Activated T-helper 1 cell treated with anti-CD3 and anti-CD28 coated beads, Interleukin-12 subunit alpha, Interleukin-12 subunit beta, Interleukin-2, Interleukin-4 antibody, amounts not matched to agents 30 ng/mL and 10 ng/mL and 1 ng/mL, durations not matched to agents 14 hours and 24 hours and 36 hours (primary cell): ENCODE measurements around the gene PPRC1. TPM values are rescaled to one million over a fixed set of nuclear protein-coding genes. Genes with fewer than 3 reads are reported as not detected.

ENCODE experiments used
- DNase-seq: peaks from one replicate; pipeline ENCODE4 v3.0.0; 2021; ENCODE audit warnings: low spot score
- H3K27ac Mint-ChIP-seq: one replicate; pipeline ENCODE4 v1.8.0; 2021; ENCODE audit warnings: mild to moderate bottlenecking, mixed read lengths
- H3K27me3 Mint-ChIP-seq: one replicate; pipeline ENCODE4 v1.8.0; 2022; ENCODE audit warnings: mild to moderate bottlenecking, moderate library complexity, mixed read lengths; ENCODE audit not compliant: insufficient read depth
- H3K36me3 Mint-ChIP-seq: one replicate; pipeline ENCODE4 v1.8.0; 2021; ENCODE audit warnings: low read depth, mixed read lengths
- H3K4me1 Mint-ChIP-seq: one replicate; pipeline ENCODE4 v1.8.0; 2021; ENCODE audit warnings: low read depth, mixed read lengths
- H3K4me3 Mint-ChIP-seq: one replicate; pipeline ENCODE4 v1.8.0; 2021; ENCODE audit warnings: mild to moderate bottlenecking, moderate library complexity, mixed read lengths
- H3K9me3 Mint-ChIP-seq: one replicate; pipeline ENCODE4 v1.8.0; 2021; ENCODE audit warnings: mixed read lengths
- intact Hi-C: fragments of 100-400 bp; cut with micrococcal nuclease; formaldehyde crosslinking; loops from one replicate; pipeline ENCODE4 v1.15.1; 2024
- total RNA-seq: library from RNA; stranded (reverse); gene quantifications from 2 replicates; pipeline ENCODE4 v1.2.3, GENCODE V29; 2022

The PPRC1 gene
- total RNA-seq, 1 donor from 2014 or later: 115 TPM

- peaks cover 54% of the 10 kb centered on the region for H3K36me3 Mint-ChIP-seq
- no peak overlapping the region for H3K4me3 Mint-ChIP-seq
- H3K4me1 Mint-ChIP-seq: peaks cover 12% of the 10 kb centered on the region
- peak overlapping the region; percentile 2 for H3K27ac Mint-ChIP-seq
- H3K27me3 Mint-ChIP-seq: no peaks in the 10 kb centered on the region
- H3K9me3 Mint-ChIP-seq: no peaks in the 10 kb centered on the region
- no peak for DNase-seq
- intact Hi-C loops: no loop called here
These were observed 8.2 kb downstream of the PPRC1 start for GRCh38 chr10:102140913-102141540.

DNA sequence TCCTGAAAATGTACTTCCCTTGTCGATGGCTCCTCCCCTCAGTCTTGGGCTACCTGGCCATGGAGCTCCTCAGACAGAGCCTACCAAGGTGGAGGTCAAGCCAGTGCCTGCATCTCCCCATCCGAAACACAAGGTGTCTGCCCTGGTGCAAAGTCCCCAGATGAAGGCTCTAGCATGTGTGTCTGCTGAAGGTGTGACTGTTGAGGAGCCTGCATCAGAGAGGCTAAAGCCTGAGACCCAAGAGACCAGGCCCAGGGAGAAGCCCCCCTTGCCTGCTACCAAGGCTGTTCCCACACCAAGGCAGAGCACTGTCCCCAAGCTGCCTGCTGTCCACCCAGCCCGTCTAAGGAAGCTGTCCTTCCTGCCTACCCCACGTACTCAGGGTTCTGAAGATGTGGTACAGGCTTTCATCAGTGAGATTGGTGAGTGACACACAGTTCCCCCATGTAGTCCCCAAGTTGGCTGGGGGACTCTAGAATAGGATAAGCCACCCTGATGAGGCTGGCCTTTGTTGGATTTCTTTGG, 8.8 kb downstream of the PPRC1 start:
- Mint-ChIP-seq H3K27ac (peak overlapping the region; percentile 16), H3K4me3 (no peak overlapping the region), H3K9me3 (no peaks in the 10 kb centered on the region), H3K36me3 (peaks cover 56% of the 10 kb centered on the region), H3K4me1 (peaks cover 9% of the 10 kb centered on the region), H3K27me3 (no peaks in the 10 kb centered on the region)
- no peak for DNase-seq
- intact Hi-C loops: no loop called here

DNA sequence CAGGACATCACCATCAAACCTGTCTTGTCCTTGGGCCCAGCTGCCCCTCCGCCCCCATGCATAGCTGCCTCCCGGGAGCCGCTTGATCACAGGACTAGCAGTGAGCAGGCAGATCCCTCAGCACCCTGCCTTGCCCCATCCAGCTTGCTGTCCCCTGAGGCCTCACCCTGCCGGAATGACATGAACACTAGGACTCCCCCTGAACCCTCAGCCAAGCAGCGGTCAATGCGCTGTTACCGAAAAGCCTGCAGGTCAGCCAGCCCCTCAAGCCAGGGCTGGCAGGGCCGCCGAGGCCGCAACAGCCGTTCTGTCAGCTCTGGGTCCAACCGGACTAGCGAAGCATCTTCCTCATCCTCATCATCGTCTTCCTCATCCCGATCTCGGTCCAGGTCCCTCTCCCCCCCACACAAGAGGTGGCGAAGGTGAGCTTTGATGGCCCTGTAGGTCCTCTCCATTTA, 14.2 kb downstream of the PPRC1 start:
- Mint-ChIP-seq H3K27ac (no peak overlapping the region), H3K4me3 (no peak overlapping the region), H3K27me3 (no peaks in the 10 kb centered on the region), H3K36me3 (peaks cover 62% of the 10 kb centered on the region), H3K9me3 (no peaks in the 10 kb centered on the region), H3K4me1 (peaks cover 21% of the 10 kb centered on the region)
- intact Hi-C loops: no loop called here
- no peak for DNase-seq

DNA sequence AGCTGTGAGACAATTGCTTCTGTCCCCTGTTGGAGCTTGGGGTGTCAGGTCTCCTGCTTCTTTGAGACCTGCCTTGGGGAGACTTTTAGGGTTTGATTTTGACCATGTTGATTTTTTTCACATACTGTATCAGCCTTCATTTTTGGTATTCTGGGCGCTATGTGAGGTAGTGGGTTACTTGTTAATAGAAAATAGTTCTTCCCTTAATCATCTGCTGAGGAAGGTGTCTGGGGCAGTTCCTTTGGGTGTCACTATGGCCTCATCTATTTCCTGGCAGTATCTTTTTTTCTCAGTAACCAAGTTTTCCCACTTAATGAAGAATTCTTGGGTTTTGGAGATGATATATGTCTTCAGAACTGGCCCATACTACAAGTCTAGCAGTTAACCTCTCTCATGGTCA, 14.7 kb downstream of the PPRC1 start:
- Mint-ChIP-seq H3K4me1 (peaks cover 21% of the 10 kb centered on the region), H3K36me3 (peaks cover 62% of the 10 kb centered on the region), H3K9me3 (no peaks in the 10 kb centered on the region), H3K4me3 (no peak overlapping the region), H3K27ac (no peak overlapping the region), H3K27me3 (no peaks in the 10 kb centered on the region)
- intact Hi-C loops: no loop called here
- no peak for DNase-seq

- Mint-ChIP-seq H3K27ac (no peak overlapping the region), H3K9me3 (no peaks in the 10 kb centered on the region)
These were observed 15.4 kb downstream of the PPRC1 start for GRCh38 chr10:102148275-102148674.

GRCh38 chr10:102150970-102151773, 18.3 kb downstream of the PPRC1 start:
- no peaks in the 10 kb centered on the region for H3K9me3 Mint-ChIP-seq
- H3K27me3 Mint-ChIP-seq: no peaks in the 10 kb centered on the region
- H3K36me3 Mint-ChIP-seq: peaks cover 59% of the 10 kb centered on the region
- H3K27ac Mint-ChIP-seq: peak overlapping the region; percentile 98
- peak overlapping the region; percentile 98 for H3K4me3 Mint-ChIP-seq
- DNase-seq: no peak
- H3K4me1 Mint-ChIP-seq: peaks cover 25% of the 10 kb centered on the region
- intact Hi-C loops: loop anchor here (5.0 kb wide), 1 partner anchor 564 kb away; the partner anchor contains the start of genes DPCD and POLL

More at GRCh38 chr10:102148275-102148674, 15.4 kb downstream of the PPRC1 start:
- H3K27me3 Mint-ChIP-seq: no peaks in the 10 kb centered on the region
- no peak overlapping the region for H3K4me3 Mint-ChIP-seq
- intact Hi-C loops: no loop called here
- DNase-seq: no peak
- H3K4me1 Mint-ChIP-seq: peaks cover 20% of the 10 kb centered on the region
- H3K36me3 Mint-ChIP-seq: peaks cover 64% of the 10 kb centered on the region

- DNase-seq: peak; percentile 100
- H3K9me3 Mint-ChIP-seq: no peaks in the 10 kb centered on the region
- intact Hi-C loops: loop anchor here (1.0 to 5.0 kb wide), 13 partner anchors 20 to 1215 kb away; partner anchors contain the start of genes ACTR1A, ARMH3, DPCD and GBF1
- H3K27ac Mint-ChIP-seq: peak within 1 kb of the TSS; percentile 98
- H3K4me1 Mint-ChIP-seq: peaks cover 28% of the 10 kb centered on the region
- peaks cover 63% of the 10 kb centered on the region for H3K36me3 Mint-ChIP-seq
- H3K4me3 Mint-ChIP-seq: peak within 1 kb of the TSS; percentile 98
- H3K27me3 Mint-ChIP-seq: no peaks in the 10 kb centered on the region
These were observed 19.1 kb downstream of the PPRC1 start, which contains the start of gene NOLC1 for GRCh38 chr10:102151774-102152544. TSS of gene NOLC1 (plus strand) at chr10:102152389. CDS start at chr10:102152411, 22 bp downstream.

GRCh38 chr10:102152545-102152890, 19.7 kb downstream of the PPRC1 start:
- Mint-ChIP-seq H3K27ac (peak overlapping the region; percentile 98), H3K4me1 (peaks cover 34% of the 10 kb centered on the region), H3K36me3 (peaks cover 63% of the 10 kb centered on the region), H3K4me3 (peak overlapping the region; percentile 98), H3K27me3 (no peaks in the 10 kb centered on the region), H3K9me3 (no peaks in the 10 kb centered on the region)
- DNase-seq: no peak
- intact Hi-C loops: loop anchor here (1.0 to 5.0 kb wide), 13 partner anchors 20 to 1214 kb away; partner anchors contain the start of genes ACTR1A, ARMH3, DPCD and GBF1

- Mint-ChIP-seq H3K4me3 (peak overlapping the region; percentile 98), H3K27me3 (no peaks in the 10 kb centered on the region), H3K9me3 (no peaks in the 10 kb centered on the region), H3K4me1 (peaks cover 36% of the 10 kb centered on the region), H3K36me3 (peaks cover 61% of the 10 kb centered on the region), H3K27ac (peak overlapping the region; percentile 98)
- intact Hi-C loops: loop anchor here (1.0 to 5.0 kb wide), 4 partner anchors 96 to 1214 kb away; partner anchors contain the start of genes ARMH3, DPCD, POLL and TAF5
- DNase-seq: no peak
These were observed 20.3 kb downstream of the PPRC1 start for GRCh38 chr10:102153093-102153620.

DNA sequence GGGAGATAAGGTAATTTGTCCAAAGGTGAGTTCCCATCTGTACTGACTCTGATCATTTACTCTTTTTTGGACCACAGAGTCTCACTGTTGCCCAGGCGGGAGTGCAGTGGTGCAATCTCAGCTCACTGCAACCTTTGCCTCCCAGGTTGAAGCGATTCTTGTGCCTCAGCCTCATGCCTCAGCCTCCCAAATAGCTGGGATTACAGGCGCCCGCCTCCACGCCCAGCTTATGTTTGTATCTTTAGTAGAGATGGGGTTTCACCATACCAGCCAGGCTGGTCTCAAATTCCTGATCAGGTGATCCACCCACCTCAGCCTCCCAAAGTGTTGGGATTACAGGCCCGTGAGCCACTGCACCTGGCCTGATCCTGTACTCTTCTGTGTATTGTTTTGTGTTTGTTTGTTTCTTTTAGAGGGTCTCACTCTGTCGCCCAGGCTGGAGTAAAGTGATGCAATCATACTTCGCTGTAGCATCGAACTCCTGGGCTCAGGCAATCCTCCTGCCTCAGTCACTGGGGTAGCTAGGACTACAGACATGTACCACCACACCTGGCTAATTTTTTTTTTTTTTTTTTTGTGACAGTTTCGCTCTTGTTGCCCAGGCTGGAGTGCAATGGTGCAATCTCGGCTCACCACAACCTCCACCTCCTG, 21.8 kb downstream of the PPRC1 start:
- intact Hi-C loops: loop anchor here (5.0 kb wide), 1 partner anchor 567 kb away; the partner anchor contains the start of genes DPCD and POLL
- DNase-seq: no peak
- Mint-ChIP-seq H3K4me1 (peaks cover 36% of the 10 kb centered on the region), H3K4me3 (peak overlapping the region; percentile 64), H3K36me3 (peaks cover 62% of the 10 kb centered on the region), H3K27ac (peak overlapping the region; percentile 55), H3K27me3 (no peaks in the 10 kb centered on the region), H3K9me3 (no peaks in the 10 kb centered on the region)

DNA sequence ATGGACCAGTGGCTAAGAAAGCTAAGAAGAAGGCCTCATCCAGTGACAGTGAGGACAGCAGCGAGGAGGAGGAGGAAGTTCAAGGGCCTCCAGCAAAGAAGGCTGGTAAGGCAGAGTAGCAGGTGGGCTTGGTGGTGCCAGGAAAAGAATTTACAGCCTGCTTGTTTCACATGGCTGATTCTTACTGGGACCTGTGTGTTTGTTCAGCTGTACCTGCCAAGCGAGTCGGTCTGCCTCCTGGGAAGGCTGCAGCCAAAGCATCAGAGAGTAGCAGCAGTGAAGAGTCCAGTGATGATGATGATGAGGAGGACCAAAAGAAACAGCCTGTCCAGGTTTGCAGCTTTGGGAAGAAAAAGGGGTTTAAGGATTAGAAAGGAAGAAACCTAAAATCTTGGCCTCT, 24.4 kb downstream of the PPRC1 start:
- Mint-ChIP-seq H3K4me3 (no peak overlapping the region), H3K27me3 (no peaks in the 10 kb centered on the region), H3K4me1 (peaks cover 24% of the 10 kb centered on the region), H3K27ac (no peak overlapping the region), H3K9me3 (no peaks in the 10 kb centered on the region), H3K36me3 (peaks cover 71% of the 10 kb centered on the region)
- intact Hi-C loops: no loop called here
- no peak for DNase-seq
